DMS 273 treated with DMSO at 0.1 percent for 48 hours (cell line): ENCODE results near the gene BAZ1B.
"Not testable (repeated sequence)": the region's sequence is repeated elsewhere in the genome, so short reads cannot be mapped to it uniquely, and the experiment has no call there.

Source experiments
- DNase-seq: peaks from one replicate; lab custom pipeline; 2025; lab: John Stamatoyannopoulos, UW

Gene BAZ1B

DNA sequence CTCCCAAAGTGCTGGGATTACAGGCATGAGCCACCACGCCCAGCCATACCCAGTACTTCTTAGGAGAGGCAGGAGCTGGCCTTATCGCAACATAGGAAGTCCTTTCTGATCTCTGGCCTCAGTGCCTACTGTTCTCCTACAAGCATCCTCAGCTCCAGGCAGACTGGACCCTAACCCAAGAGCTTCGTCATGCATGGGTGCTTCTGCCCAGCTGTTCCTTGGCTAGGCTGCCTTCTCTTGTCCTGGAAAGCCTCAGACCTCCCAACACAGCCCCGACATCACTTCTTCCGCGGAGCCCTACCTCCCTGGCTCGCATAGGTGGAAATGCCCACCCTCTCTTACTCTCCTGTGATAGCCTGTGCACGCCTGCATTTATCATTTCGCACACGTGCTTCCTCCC lies 19.6 kb upstream of the BAZ1B start:
- no peak for DNase-seq

DNA sequence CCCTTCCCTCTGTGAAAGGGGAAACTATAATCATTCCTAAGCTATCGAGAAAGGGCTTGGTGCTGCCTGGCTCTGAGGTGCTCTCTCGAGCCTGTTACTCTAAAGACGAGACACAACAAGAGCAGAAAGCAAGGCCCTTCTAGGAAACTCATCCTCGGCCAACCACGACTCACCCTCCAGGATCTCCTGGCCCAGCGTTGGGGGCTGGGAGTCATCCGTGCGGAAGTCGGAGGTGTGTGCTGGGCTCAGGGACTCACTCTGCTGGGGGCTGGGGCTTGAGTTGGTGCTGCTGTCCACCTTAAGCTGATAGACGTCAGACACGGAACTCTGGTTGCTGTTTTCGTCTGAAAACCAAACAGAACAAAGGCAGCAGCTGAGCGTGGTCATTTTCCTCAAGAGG lies 17.6 kb upstream of the BAZ1B start:
- no peak for DNase-seq

DNA sequence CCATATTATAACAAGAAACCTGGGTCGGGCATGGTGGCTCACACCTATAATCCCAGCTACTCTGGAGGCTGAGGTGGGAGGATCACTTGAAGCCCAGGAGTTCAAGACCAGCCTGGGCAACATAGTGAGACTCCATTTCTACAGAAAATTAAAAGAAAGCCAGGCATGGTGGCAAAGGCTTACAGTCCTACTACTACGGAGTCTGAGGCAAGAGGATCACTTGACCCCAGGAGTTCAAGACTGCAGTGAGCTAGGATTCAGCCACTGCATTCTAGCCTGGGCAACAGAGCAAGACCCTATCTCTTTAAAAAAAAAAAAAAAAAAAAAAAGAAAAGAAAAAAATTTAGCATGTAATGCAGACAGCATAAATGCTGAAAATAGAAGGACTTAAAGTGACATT lies 16.4 kb upstream of the BAZ1B start:
- DNase-seq, result not testable (repeated sequence)

DNA sequence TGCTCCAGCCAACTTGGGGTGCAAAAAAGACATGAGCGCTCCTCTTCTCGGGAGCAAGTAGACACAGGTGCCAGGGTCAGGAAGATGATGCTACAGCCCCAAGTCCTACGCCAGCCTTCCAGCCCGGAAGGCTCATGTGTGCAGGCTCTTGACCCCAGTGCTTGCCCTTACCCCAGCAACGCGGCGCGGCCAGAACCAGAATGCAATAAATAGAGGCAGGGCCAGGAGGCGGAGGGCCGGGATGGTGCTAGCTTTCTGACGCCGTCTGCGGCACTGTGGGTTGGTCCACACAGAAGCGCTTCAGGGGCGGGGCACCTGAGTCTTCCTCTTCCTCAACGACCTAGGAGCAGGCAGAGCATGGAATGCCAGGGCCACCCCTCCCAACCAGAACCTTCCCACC lies 15.0 kb upstream of the BAZ1B start:
- DNase-seq, result no peak

DNA sequence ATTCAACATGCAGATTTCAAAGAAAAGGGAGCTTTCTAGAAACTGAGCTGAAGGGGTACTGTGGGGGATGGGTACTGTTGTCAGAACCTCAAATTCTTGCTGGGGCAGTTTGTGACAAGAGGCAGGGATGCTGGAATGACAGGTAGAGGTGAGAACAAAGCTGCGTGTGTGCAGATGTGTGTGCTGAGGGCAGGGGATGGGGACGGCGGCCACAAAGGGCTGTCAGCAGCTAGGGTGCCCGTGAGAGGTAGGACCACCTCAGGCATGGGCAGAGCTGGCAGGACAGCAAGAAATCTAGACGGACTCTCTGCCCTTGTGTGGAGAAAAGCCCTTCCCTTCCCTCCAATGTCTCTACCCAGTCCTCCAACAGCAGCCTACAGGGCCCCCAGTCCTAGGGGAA lies 14.4 kb upstream of the BAZ1B start:
- no peak for DNase-seq

DNA sequence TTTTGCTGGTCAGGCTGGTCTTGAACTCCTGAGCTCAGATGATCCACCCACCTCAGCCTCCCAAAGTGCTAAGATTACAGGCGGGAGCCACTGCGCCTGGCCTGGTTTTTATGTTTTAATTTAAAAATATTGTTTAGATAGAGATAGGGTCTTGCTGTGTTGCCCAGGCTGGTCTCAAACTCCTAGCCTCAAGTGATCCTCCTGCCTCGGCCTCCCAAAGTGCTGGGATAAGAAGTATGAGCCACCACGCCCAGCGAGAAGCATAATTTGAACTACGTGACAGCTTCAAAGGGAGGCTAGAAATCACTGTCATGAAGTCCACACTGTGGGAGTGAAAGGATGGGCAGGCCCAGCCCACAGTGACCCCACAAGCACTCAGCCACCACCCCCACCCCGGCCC lies 13.8 kb upstream of the BAZ1B start:
- not testable (repeated sequence) for DNase-seq

DNA sequence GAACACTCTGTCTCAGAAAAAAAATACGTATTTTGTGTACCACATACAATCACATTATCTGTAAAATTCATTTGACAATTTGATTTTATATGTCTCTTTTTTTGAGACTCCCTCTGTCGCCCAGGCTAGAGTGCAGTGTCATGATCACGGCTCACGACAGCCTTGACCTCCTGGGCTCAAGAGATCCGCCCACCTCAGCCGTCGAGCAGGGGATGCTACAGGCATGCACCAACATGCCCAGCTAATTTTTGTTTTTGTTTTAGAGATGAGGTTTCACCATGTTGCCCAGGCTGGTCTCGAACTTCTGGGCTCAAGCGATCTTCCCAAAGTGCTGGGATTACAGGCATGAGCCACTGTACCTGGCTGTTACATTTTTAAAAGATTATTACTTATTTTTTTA lies 11.6 kb upstream of the BAZ1B start:
- DNase-seq, result no peak

DNA sequence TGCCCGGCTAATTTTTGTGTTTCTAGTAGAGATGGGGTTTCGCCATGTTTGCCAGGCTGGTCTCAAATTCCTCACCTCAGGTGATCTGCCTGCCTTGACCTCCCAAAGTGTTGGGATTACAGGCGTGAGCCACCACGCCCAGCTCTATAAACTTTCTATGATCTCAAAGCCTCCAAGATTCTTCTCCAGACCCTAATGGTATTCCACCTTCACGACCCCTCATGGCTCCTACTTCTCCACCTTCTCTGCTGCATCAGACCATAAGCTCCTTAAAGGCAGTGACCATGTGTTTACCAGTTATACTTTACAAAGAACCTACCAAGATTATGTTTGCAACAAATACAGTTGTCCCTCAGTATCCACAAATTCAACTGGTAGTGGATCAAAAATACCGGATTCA lies 10.1 kb upstream of the BAZ1B start:
- DNase-seq, result no peak

DNA sequence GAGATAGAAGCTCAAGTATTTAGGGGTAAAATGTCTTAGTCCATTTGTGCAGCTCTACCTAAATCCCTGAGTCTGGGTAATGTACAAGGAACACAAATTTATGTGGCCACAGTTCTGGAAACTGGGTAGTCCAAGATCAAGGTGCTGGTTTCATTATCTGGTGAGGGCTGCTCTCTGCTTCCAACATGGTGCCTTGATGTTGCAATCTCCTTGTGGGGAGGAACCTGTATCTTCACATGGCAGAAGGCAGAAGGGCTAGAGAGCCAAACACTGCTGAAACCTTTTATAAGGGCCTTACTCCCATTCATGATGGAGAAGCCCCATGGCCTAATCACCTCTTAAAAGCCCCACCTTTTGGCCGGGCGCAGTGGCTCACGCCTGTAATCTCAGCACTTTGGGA lies 8.7 kb upstream of the BAZ1B start:
- DNase-seq, result no peak

DNA sequence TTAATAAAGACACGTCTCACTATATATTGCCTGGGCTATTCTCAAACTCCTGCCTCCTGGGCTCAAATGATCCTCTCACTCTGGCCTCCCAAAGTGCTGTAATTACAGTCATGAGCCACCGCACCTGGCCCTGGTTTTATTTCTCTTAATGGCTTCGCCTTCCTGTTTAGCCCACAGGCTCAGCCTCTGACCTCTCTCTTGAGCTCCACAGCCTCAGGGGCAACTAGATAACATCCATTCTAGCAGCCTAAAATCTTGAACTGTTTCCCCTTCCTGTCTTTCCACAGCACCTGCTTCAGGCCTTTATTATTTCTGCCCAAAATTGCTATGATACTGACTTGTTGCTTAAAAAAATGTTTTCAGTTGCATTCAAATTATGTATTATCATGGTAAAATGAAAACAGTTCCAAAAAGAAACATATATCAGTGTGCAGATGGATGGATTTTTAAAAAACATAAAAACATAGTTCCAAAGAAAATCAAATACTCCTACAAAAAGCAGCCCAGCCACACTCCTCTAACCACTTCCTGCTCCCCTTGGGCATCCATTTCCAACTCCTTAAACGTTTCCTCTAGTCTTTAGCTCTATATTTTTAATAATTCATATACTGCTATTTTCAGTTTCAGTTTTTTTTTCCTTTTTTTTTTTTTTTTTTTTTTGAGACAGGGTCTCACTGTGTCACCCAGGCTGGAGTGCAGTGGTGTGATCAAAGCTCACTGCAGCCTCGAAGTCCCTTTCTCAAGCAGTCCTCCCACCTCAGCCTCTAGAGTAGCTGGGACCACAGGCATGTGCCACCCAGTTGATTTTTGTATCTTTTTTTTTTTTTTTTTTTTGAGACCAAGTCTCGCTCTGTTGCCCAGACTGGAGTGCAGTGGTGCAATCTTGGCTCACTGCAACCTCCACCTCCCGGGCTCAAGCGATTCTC lies 5.1 kb upstream of the BAZ1B start:
- DNase-seq, result no peak

DNA sequence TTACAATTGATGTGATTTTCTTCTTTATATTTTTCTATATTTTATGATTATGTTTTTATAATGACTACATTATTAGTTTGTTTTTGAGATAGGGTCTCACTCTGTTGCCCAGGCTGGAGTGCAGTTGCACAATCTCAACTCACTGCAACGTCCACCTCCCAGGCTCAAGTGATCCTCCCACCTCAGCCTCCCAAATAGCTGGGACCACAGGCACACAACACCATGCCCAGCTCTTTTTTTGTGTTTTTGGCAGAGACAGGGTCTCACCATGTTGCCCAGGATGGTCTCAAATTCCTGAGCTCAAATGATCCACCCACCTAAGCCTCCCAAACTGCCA lies 4.0 kb upstream of the BAZ1B start:
- not testable (repeated sequence) for DNase-seq

DNA sequence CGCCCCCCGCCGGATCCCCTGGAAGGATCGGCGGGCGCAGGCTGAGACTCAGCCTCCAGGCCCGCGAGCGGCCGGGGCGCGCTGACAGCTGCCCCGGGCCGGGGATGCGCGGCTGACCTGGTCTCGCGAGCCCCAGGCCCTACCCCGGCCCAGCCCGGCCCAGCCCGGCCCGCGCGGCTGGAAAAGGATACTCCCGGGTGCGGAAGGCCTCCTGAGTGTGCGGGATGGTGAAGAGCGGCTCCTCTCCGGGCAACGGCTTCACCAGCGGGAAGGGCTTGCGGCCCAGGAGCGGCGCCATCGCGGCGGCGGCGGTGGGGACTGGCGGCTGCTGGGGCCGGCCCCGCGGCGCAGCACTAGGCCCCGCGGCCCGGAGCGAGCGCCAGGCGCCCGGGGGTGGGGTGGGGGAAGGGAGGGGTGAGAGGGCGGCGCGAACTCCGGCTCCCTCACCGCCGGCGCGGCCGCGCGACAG lies 423 bp downstream of the BAZ1B start:
- DNase-seq, result no peak

DNA sequence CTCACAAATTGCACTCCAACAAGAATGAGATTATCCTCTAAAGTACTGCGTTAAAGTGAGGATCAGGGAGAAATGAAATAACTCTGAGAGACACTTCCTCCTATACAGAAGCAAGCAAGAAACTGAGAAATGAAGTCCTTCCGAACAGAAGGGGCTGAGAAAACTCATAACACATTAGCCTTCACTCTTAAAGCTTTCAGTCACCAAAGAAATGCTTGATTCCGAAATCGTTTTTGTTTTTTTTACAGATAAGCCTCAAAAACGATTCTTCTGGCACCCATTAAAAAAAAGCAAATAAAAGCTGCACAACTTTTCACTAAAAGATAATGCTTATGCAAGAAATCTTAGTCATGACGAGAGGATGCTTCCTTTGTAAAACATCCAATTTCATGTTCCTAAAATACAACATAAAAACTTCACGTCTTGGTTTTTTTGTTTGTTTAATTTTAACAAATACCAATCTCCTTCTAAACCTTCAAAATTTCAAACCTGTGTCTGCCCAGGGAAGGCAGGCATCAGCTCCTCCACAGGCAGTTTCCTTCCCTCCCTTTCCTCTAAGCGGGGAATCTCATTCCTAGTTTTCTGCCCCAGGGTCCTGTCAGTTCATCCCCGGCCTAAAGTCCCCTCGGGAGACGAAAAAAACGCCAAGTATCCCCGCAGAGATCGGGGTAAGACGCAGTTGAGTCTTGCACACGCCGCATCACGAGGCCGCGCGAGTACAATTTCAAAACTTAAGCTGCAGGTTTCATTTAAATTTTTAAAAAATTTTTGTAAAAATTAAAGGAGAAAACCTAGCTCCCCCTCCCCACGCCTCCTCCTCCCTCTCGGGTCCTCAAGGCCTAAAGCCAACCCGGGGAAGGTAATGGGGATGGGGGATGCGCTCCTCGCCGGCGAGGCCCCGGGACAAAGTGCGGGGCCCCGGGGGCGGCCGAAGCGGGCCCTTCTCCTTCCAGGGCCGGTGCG lies 1.1 kb downstream of the BAZ1B start:
- no peak for DNase-seq

DNA sequence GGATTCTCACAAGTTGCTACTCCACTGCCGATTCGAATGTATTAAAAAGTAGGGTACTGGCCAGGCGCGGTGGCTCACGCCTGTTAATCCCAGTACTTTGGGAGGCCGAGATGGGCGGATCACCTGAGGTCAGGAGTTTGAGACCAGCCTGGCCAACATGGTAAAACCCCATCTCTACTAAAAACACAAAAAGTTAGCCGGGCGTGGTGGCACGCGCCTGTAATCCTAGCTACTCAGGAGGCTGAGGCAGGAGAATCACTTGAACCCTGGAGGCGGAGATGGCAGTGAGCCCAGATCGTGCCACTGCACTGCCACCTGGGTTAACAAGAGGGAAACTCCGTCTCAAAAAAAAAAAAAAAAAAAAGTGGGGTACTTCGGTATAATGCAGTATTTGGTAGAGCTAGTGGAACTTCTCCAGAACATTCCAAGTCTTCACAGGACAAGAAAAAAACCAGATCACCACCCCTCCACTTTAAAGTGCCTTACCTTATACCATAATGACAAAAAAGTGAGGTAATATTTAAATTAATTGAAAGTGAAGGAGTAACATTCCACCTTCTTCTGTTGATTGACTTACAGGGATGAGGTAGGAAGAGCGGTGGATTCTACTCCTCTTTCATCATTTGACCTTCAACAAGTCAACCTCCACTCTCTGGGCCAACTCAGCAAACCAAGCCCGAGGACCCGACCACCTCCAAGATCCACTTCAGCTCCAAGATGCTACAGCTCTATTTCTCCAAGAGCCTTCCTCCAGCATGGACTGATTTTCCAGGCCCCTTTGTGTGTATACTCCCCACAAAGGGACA lies 2.0 kb downstream of the BAZ1B start:
- DNase-seq, result no peak

DNA sequence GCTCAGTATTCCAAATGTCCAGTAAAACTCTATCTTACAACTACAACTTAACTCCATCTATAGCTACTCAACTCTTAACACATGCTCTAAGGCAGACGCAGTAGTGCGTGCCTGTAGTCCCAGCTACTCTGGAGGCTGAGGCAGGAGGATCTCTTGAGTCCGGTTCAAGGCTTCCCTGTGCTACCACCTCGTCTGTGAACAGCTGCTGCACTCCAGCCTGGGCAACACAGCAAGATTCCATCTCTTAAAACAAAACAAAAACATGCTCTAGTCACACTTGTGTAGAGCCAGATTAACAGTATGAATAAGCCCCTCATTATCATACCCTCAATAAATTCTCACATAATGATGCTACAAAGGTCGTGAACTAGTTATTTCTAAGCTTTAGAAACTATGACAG lies 3.6 kb downstream of the BAZ1B start:
- no peak for DNase-seq

DNA sequence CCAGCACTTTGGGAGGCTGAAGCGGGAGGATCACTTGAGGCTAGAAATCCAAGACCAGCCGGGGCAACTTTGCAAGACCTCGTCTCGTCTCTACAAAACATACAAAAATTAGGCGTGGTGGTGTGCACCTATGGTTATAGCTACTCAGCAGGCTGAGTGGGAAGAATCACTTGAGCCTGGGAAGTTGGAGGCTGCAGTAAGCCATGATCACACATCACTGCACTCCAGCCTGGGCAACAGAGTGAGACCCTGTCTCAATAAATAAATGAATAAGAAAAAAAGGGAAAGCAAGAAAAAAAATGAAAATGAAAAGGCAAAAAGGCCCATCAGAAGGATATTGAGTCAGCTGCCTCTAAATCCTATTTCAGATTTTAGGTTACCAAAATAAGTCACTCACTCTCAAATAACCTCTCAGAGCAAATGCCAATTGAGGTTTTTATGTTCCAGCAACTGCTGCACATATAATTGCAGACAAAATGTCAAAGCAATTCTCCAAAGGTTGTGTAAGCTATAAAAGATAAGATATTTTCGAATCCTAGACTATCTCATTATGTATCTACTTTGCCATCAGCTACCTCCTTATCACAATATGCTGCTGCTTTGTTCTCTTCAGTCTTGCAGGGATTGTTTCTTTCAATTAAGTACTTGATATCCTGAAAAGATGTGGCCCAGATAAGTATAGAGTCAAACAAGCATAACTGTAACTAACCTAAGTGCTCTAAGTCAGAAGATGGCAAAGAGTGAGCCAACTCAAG lies 4.7 kb downstream of the BAZ1B start:
- no peak for DNase-seq

DNA sequence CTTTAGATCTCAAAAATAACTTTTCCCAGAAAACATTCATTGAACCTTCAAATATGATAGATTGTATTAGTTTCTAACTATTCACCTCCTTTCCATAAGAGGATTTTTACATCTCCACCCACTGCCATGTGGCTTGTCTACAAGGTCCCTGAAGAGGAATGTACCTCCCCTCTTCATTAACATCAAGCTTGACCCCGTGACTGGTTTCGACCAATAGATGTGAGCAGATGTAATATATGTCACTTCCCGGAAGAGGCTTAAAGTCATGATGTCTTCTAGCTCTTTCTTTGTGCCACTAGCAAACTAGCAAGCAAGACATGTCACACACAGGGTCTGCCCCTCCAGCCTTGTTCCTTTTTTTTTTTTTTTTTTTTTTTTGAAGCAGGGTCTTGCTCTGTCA lies 6.9 kb downstream of the BAZ1B start:
- no peak for DNase-seq

DNA sequence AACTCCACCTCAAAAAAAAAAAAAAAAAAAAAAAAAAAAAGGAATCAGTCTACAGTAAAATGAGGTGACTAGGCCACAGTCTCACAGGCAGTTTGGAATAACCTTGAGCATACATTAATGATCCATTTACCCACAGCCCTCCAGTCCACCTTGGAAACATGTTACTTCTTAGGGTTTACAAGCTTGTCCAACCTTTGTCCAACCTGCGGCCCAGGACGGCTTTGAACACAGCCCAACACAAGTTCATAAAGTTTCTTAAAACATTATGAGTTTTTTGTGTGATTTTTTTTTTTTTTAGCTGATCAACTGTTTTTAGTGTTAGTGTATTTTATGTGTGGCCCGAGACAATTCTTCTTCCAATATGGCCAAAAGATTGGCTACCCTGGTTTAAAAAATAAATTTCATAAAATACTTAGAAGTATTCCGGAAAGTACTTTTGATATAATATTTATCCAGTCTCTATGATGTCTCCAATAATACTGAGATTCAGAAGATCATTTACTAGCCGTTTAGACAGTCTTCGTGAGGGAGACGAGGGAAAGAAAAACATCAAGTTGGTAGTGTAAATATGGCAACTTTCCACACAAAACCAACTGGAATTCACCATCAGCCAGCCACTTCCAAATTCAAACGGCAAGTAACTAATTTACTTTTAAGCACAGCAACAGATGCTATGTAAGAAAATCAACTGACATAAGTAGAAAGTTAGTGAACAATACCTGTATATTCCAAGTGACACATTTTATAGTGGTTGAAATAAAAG lies 9.9 kb downstream of the BAZ1B start:
- DNase-seq, result no peak

DNA sequence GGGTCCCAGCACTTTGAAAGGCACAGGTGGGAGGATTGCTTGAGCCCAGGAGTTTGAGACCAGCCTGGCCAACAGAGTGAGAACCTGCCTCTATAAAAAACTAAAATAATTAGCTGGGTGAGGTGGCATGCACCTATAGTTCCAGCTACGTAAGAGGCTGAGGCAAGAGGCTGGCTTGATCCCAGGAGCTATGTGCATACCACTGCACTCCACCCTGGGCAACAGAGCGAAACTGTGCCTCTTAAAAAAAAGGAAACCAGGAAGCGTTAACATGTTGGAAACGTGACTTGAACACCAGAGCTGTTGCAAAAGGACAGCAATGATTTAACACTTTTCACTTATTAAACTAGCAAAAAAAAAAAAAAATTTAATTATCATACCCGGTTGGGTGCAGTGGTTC lies 12.6 kb downstream of the BAZ1B start:
- no peak for DNase-seq

DNA sequence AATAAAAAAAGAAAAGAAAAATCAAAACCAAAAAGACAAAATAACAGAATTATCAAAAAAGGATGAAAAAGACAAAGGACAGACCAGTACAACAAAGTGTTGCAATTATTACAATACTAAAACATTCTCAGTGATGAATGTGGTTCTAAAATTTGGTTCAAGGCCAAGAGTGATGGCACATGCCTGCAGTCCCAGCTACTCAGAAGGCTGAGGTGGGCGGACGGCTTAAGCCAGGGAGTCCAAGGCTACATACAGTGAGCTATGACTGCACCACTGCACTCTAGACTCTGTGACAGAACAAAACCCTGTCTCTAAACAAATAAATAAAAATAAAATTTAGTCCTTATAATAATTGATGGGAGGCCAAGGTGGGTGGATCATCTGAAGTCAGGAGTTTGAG lies 14.5 kb downstream of the BAZ1B start:
- no peak for DNase-seq

DNA sequence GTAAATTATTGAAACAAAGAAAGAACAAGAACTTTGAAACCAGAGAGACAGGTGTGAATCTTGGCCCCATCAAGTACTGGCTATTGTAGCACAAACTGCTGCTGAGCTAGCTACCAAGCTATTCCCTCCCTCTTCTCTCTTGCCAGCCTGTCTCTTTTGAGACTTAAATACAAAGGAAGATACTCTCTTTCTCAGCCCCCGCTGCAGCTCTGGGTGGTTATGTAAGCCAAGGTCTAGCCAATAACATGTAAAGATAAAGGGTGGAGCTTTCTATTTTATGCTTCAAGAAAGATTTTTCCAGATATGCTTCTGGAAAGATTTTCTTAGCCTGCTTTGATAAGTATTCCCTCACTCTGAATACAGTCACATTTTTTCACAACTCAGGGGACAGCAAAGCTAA lies 17.2 kb downstream of the BAZ1B start:
- DNase-seq, result no peak
